Gastrocnemius medialis (tissue), 4 donors: ENCODE measurements around the gene BSDC1. TPM values are rescaled to one million over a fixed set of nuclear protein-coding genes. Genes with fewer than 3 reads are reported as not detected.

Experiments
- ATAC-seq, 2 donors: fragments of 150-250 bp; one replicate each; pipeline ENCODE4 v1.9.1; 2016
- DNase-seq, 2 donors: peaks; one replicate each; pipeline ENCODE4 v3.0.0-alpha.2; 2019
- H3K27ac ChIP-seq, 4 donors: fragments of 200-600 bp; sonication (generic); 1 replicate in 1 of 4; 2 replicates in 3 of 4; pipeline ENCODE4 v1.5.1; 2016 to 2018; ENCODE audit warnings: mild to moderate bottlenecking in 2 of 4, moderate library complexity in 1 of 4
- H3K27me3 ChIP-seq, 3 donors: fragments of 200-600 bp; sonication (generic) in 2 of 3; 1 replicate in 1 of 3; 2 replicates in 2 of 3; pipeline versions ENCODE4 v1.5.1 to v1.6.0; 2016 to 2019; ENCODE audit warnings: mild to moderate bottlenecking in 1 of 3, moderate library complexity in 1 of 3
- H3K36me3 ChIP-seq, 2 donors: fragments of 200-600 bp; sonication (generic) in 1 of 2; one replicate each; pipeline ENCODE4 v1.5.1; 2017 to 2018
- H3K4me1 ChIP-seq, 2 donors: fragments of 200-600 bp; sonication (generic) in 1 of 2; one replicate each; pipeline ENCODE4 v1.5.1; 2016 to 2017; ENCODE audit warnings: mild to moderate bottlenecking in 2 of 2
- H3K4me3 ChIP-seq, 4 donors: fragments of 200-600 bp; sonication (generic) in 3 of 4; 1 replicate in 1 of 4; 2 replicates in 3 of 4; pipeline ENCODE4 v1.5.1; 2016 to 2019; ENCODE audit warnings: mild to moderate bottlenecking in 2 of 4
- H3K9me3 ChIP-seq, 3 donors: fragments of 200-600 bp; sonication (generic) in 2 of 3; 1 replicate in 1 of 3; 2 replicates in 2 of 3; pipeline ENCODE4 v1.5.1; 2016 to 2019
- POLR2A ChIP-seq, 2 donors: fragments of 450-650 bp; IDR thresholded peaks; one replicate each; pipeline ENCODE4 v1.6.1; 2017; ENCODE audit warnings: antibody characterized with exemption in 2 of 2, mild to moderate bottlenecking in 2 of 2, moderate library complexity in 2 of 2
- in situ Hi-C, 4 donors: fragments of 200-750 bp; cut with MboI; loops; one replicate each; pipeline versions ENCODE4 v1.15.0 to v1.8.0; 2017; ENCODE audit warnings: low sequenced_read_pairs in 4 of 4
- intact Hi-C: fragments of 100-400 bp; cut with DNase I; formaldehyde crosslinking; loops from one replicate; pipeline ENCODE4 v1.15.1; 2023; ENCODE audit warnings: low total_unique reads
- total RNA-seq, 4 donors: library from RNA; depleted of rRNA; stranded (reverse); fragments of >200 nt; gene quantifications; one replicate each; pipeline versions ENCODE4 v1.1.0 to v1.2.3, GENCODE V29; 2016
- TF ChIP-seq, protein P1 (sequence below), 5 experiments: fragments of 450-650 bp in 3 of 5; fragments of 200-600 bp in 2 of 5; sonication (generic) in 2 of 5; IDR thresholded peaks in 4 of 5; conservative IDR thresholded peaks in 1 of 5; 1 replicate in 4 of 5; 2 replicates in 1 of 5; pipeline ENCODE4 v1.5.1; 2016 to 2019; ENCODE audit warnings: antibody characterized with exemption in 5 of 5, mild to moderate bottlenecking in 3 of 5, moderate library complexity in 3 of 5

The BSDC1 gene
- total RNA-seq, 4 donors from 2014 or later = 53.8 to 77.8 (median 62.1) TPM

DNA sequence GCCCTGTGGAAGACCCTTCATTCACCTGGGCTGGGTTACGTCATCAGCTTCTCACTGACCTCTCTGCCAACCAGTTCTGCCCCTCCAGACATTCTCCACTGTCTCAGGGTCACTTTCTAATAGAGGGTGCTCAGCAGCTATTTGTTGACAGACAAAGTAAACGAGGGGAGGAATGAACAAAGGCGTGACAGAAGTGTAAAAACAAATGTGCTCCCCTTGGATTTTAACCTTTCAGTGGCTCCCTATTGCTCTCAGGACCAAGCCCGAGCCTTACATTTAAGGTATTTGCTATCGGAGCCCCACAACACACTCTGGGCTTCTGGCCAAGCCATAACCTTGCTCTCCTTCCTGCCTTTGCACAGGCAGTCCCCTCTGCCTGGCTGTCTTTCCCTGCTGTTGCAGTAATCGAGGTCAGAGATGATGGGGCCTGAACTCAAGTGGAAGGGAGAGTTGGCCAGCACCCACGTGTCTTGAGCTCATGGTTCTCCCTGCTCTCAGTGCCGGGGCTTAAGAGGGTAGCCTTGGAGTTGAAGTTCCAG lies 48.9 kb downstream of the BSDC1 start:
- in situ Hi-C loops = no loop called here

DNA sequence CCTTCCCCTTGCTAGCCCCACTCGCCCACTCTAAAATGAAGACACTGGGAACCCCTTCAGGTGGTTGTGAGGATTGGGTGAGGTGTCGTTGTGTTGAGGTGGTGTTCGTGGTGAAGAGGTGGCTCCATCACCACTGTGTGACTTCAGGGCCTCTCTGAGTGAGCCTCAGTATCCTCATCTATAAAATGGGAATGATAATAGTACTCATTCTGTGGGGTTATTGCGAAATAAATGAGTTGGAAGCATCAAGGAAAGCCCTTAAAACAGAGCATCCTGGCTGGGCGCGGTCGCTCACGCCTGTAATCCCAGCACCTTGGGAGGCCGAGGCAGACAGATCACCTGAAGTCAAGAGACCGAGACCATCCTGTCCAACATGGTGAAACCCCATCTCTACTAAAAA lies 51.5 kb downstream of the BSDC1 start:
- no peak for TF ChIP-seq POLR2A (IDR thresholded peaks at IDR 0.05)
- TF ChIP-seq, protein P1, sequence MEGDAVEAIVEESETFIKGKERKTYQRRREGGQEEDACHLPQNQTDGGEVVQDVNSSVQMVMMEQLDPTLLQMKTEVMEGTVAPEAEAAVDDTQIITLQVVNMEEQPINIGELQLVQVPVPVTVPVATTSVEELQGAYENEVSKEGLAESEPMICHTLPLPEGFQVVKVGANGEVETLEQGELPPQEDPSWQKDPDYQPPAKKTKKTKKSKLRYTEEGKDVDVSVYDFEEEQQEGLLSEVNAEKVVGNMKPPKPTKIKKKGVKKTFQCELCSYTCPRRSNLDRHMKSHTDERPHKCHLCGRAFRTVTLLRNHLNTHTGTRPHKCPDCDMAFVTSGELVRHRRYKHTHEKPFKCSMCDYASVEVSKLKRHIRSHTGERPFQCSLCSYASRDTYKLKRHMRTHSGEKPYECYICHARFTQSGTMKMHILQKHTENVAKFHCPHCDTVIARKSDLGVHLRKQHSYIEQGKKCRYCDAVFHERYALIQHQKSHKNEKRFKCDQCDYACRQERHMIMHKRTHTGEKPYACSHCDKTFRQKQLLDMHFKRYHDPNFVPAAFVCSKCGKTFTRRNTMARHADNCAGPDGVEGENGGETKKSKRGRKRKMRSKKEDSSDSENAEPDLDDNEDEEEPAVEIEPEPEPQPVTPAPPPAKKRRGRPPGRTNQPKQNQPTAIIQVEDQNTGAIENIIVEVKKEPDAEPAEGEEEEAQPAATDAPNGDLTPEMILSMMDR (IDR thresholded peaks at IDR 0.05 in 4 of 5, conservative IDR thresholded peaks at IDR 0.05 in 1 of 5) = no peak
- Histone ChIP-seq H3K27me3 (no peaks in the 10 kb centered on the region), H3K27ac (no peak overlapping the region), H3K4me1 (peaks cover 0 to 3% of the 10 kb centered on the region in 2 donors), H3K9me3 (no peaks in the 10 kb centered on the region), H3K36me3 (no peaks in the 10 kb centered on the region), H3K4me3 (no peak overlapping the region)
- DNase-seq (no peak), ATAC-seq (no peak)
- in situ Hi-C loops = no loop called here
- intact Hi-C loops = no loop called here

More for the DNA sequence above, 48.9 kb downstream of the BSDC1 start:
- intact Hi-C loops = no loop called here
- Histone ChIP-seq H3K9me3 (no peaks in the 10 kb centered on the region), H3K4me1 (peaks cover 0 to 3% of the 10 kb centered on the region in 2 donors), H3K27me3 (no peaks in the 10 kb centered on the region), H3K36me3 (no peaks in the 10 kb centered on the region), H3K4me3 (no peak overlapping the region), H3K27ac (no peak overlapping the region)
- ATAC-seq (no peak), DNase-seq (no peak)
- TF ChIP-seq, protein P1 (IDR thresholded peaks at IDR 0.05 in 4 of 5, conservative IDR thresholded peaks at IDR 0.05 in 1 of 5) = no peak
- no peak for TF ChIP-seq POLR2A (IDR thresholded peaks at IDR 0.05)

DNA sequence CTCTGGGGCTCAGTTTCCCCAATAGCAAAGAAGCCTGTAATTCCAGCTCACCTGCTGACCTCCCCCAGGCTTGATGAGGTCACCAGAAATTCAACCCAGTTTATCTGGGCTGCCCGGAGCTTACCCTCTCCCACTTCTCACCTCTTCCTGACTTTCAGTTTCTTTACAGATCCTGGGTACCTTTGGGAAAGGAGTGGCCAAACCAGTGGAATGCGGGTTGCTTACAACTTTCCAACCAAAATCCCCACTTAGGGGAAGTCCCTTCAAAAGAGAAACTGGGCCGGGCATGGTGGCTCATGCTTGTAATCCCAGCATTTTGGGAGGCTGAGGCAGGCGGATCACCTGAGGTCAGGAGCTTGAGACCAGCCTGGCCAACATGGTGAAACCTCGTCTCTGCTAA lies 52.3 kb downstream of the BSDC1 start:
- no peaks in the 10 kb centered on the region for H3K9me3 ChIP-seq
- no peak for TF ChIP-seq POLR2A (IDR thresholded peaks at IDR 0.05)
- TF ChIP-seq, protein P1 (IDR thresholded peaks at IDR 0.05 in 4 of 5, conservative IDR thresholded peaks at IDR 0.05 in 1 of 5) = no peak
- H3K36me3 ChIP-seq = no peaks in the 10 kb centered on the region
- no peaks in the 10 kb centered on the region for H3K27me3 ChIP-seq
- in situ Hi-C loops (no loop called here), intact Hi-C loops (no loop called here)
- no peak overlapping the region for H3K27ac ChIP-seq
- no peak overlapping the region for H3K4me3 ChIP-seq
- peaks cover 0 to 4% of the 10 kb centered on the region in 2 donors for H3K4me1 ChIP-seq
- DNase-seq = no peak
- no peak for ATAC-seq

DNA sequence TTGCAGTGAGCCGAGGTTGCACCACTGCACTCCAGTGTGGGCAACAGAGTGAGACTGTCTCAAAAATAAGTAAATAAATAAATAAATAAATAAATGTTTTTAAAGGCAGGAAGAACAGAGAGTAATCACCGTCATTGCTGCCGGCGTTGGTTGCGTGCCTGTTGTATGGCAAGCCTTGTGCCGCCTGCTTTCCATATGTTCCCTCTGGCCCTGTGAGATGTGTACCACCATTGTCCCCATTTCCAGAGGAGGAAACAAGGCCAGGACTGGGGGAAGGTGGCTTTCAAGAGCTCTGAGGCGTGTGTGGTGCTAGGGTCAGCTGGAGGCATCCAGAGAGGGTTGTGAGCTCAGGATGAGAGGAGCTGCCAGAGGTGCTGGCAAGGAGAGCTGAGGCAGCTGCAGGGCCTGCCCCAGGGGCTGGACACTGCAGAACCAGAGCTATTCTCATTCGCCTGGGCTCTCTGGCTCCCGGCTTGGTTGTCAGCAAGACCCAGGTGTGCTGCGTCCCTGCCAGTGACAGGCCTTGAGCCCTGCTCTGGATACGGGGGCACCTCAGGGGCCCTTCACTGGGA lies 53.0 kb downstream of the BSDC1 start:
- Histone ChIP-seq H3K36me3 (no peaks in the 10 kb centered on the region), H3K9me3 (no peaks in the 10 kb centered on the region), H3K4me3 (no peak overlapping the region), H3K27ac (no peak overlapping the region), H3K4me1 (peaks cover 2 to 9% of the 10 kb centered on the region in 2 donors), H3K27me3 (no peaks in the 10 kb centered on the region)
- DNase-seq (no peak), ATAC-seq (no peak)
- intact Hi-C loops (no loop called here), in situ Hi-C loops (no loop called here)
- TF ChIP-seq, protein P1 (IDR thresholded peaks at IDR 0.05 in 4 of 5, conservative IDR thresholded peaks at IDR 0.05 in 1 of 5) = no peak
- no peak for TF ChIP-seq POLR2A (IDR thresholded peaks at IDR 0.05)
